ENCODE data around the gene DEGS2. TPM values are rescaled to one million over a fixed set of nuclear protein-coding genes. Genes with fewer than 3 reads are reported as not detected.

DEGS2 gene
- total and polyA plus RNA-seq, 2 experiments from 2014 or later = 1.4 TPM; not detected in 1

GRCh38 chr14:100200311-100200710 is 40.9 kb upstream of the DEGS2 start:
- H3K4me3 ChIP-seq = no peak overlapping the region
- no peak for DNase-seq
- TF ChIP-seq EZH2 (IDR thresholded peaks at IDR 0.05; ENCODE audit: insufficient read depth, poor library complexity, severe bottlenecking) (no peak), EZH2phosphoT487 (IDR thresholded peaks at IDR 0.05; ENCODE audit: insufficient read depth, low read depth) (no peak)
- no peaks in the 10 kb centered on the region for H4K20me1 ChIP-seq (ENCODE audit: insufficient read depth)
- no peaks in the 10 kb centered on the region for H3K27me3 ChIP-seq (replicated peaks; ENCODE audit: insufficient read depth)
- H3K27ac ChIP-seq = no peak overlapping the region
- no peaks in the 10 kb centered on the region for H3K9me2 ChIP-seq (ENCODE audit: insufficient read depth)
- 81 to 88% methylated on average over 3 of the region's 3 CpGs for WGBS, 2 experiments (ENCODE audit: low coverage in 1 of 2, low lambda C conversion rate in 2 of 2, missing lambda C conversion rate in 2 of 2)
- in situ Hi-C loops (cut with MboI) = no loop called here
- H3F3A ChIP-seq (ENCODE audit: insufficient read depth) = no peaks in the 10 kb centered on the region
- peaks cover 10% of the 10 kb centered on the region for H3K4me1 ChIP-seq (ENCODE audit: insufficient read depth)
- H2AFZ ChIP-seq = no peak overlapping the region
- H3K79me2 ChIP-seq (ENCODE audit: insufficient read depth) = no peaks in the 10 kb centered on the region
- H3K36me3 ChIP-seq (ENCODE audit: low read depth) = no peaks in the 10 kb centered on the region
- no peak overlapping the region for H3K4me2 ChIP-seq (ENCODE audit: unreplicated experiment)
- no peaks in the 10 kb centered on the region for H3K9me3 ChIP-seq (ENCODE audit: low read depth)
- H3K9ac ChIP-seq = no peak overlapping the region

- Histone ChIP-seq H3F3A (ENCODE audit: insufficient read depth) (no peaks in the 10 kb centered on the region), H2AFZ (no peak overlapping the region), H4K20me1 (ENCODE audit: insufficient read depth) (no peaks in the 10 kb centered on the region), H3K9ac (no peak overlapping the region), H3K27ac (no peak overlapping the region), H3K36me3 (ENCODE audit: low read depth) (no peaks in the 10 kb centered on the region), H3K9me3 (ENCODE audit: low read depth) (no peaks in the 10 kb centered on the region), H3K4me3 (no peak overlapping the region), H3K4me2 (ENCODE audit: unreplicated experiment) (no peak overlapping the region), H3K79me2 (ENCODE audit: insufficient read depth) (no peaks in the 10 kb centered on the region), H3K9me2 (ENCODE audit: insufficient read depth) (no peaks in the 10 kb centered on the region), H3K27me3 (replicated peaks; ENCODE audit: insufficient read depth) (no peaks in the 10 kb centered on the region), H3K4me1 (ENCODE audit: insufficient read depth) (peaks cover 5% of the 10 kb centered on the region)
- in situ Hi-C loops (cut with MboI) = no loop called here
- 75 to 78% methylated on average over 8 of the region's 8 CpGs for WGBS, 2 experiments (ENCODE audit: low coverage in 1 of 2, low lambda C conversion rate in 2 of 2, missing lambda C conversion rate in 2 of 2)
- DNase-seq = no peak
- TF ChIP-seq EZH2phosphoT487 (IDR thresholded peaks at IDR 0.05; ENCODE audit: insufficient read depth, low read depth) (no peak), EZH2 (IDR thresholded peaks at IDR 0.05; ENCODE audit: insufficient read depth, poor library complexity, severe bottlenecking) (no peak)
Measured at GRCh38 chr14:100199240-100199860, 39.9 kb upstream of the DEGS2 start.

GRCh38 chr14:100193417-100194357 is 34.2 kb upstream of the DEGS2 start:
- H3K9me3 ChIP-seq (ENCODE audit: low read depth) = no peaks in the 10 kb centered on the region
- 65 to 68% methylated on average over 11 to 12 of the region's 12 CpGs for WGBS, 2 experiments (ENCODE audit: low coverage in 1 of 2, low lambda C conversion rate in 2 of 2, missing lambda C conversion rate in 2 of 2)
- H3K9me2 ChIP-seq (ENCODE audit: insufficient read depth) = no peaks in the 10 kb centered on the region
- peak overlapping the region; percentile 54 for H3K4me2 ChIP-seq (ENCODE audit: unreplicated experiment)
- no peaks in the 10 kb centered on the region for H3K79me2 ChIP-seq (ENCODE audit: insufficient read depth)
- H2AFZ ChIP-seq = peak overlapping the region; percentile 99
- H3K27me3 ChIP-seq (replicated peaks; ENCODE audit: insufficient read depth) = no peaks in the 10 kb centered on the region
- H3K27ac ChIP-seq = 0 out of 2 replicates have a peak overlapping the region, but pooled peaks have one; percentile 6
- peaks cover 4% of the 10 kb centered on the region; the same call in 1 of the 2 replicates for H3F3A ChIP-seq (ENCODE audit: insufficient read depth)
- H3K4me1 ChIP-seq (ENCODE audit: insufficient read depth) = peaks cover 6% of the 10 kb centered on the region; the same call in 1 of the 2 replicates
- H3K36me3 ChIP-seq (ENCODE audit: low read depth) = no peaks in the 10 kb centered on the region
- no peaks in the 10 kb centered on the region for H4K20me1 ChIP-seq (ENCODE audit: insufficient read depth)
- no peak for TF ChIP-seq EZH2 (IDR thresholded peaks at IDR 0.05; ENCODE audit: insufficient read depth, poor library complexity, severe bottlenecking)
- no peak for TF ChIP-seq EZH2phosphoT487 (IDR thresholded peaks at IDR 0.05; ENCODE audit: insufficient read depth, low read depth)
- DNase-seq = no peak
- peak overlapping the region; percentile 53 for H3K4me3 ChIP-seq
- in situ Hi-C loops (cut with MboI) = loop anchor here (5.0 kb wide), 1 partner anchor 211 kb away; no protein-coding TSS in a partner anchor
- peak overlapping the region; percentile 88 for H3K9ac ChIP-seq

- in situ Hi-C loops (cut with MboI) = loop anchor here (5.0 kb wide), 1 partner anchor 211 kb away; no protein-coding TSS in a partner anchor
Measured at GRCh38 chr14:100192672-100193416, 33.4 kb upstream of the DEGS2 start.

More at GRCh38 chr14:100192672-100193416, 33.4 kb upstream of the DEGS2 start:
- peaks cover 6% of the 10 kb centered on the region; the same call in 1 of the 2 replicates for H3K4me1 ChIP-seq (ENCODE audit: insufficient read depth)
- 1 to 3% methylated on average over 41 to 46 of the region's 62 CpGs for WGBS, 2 experiments (ENCODE audit: low coverage in 1 of 2, low lambda C conversion rate in 2 of 2, missing lambda C conversion rate in 2 of 2)
- no peaks in the 10 kb centered on the region for H3K27me3 ChIP-seq (replicated peaks; ENCODE audit: insufficient read depth)
- H4K20me1 ChIP-seq (ENCODE audit: insufficient read depth) = no peaks in the 10 kb centered on the region
- peak overlapping the region; percentile 43; the same call in 1 of the 2 replicates for H3K27ac ChIP-seq
- H2AFZ ChIP-seq = peak overlapping the region; percentile 99
- peak overlapping the region; percentile 53 for H3K4me3 ChIP-seq
- no peaks in the 10 kb centered on the region for H3K36me3 ChIP-seq (ENCODE audit: low read depth)
- no peaks in the 10 kb centered on the region for H3K79me2 ChIP-seq (ENCODE audit: insufficient read depth)
- H3K9me3 ChIP-seq (ENCODE audit: low read depth) = no peaks in the 10 kb centered on the region
- H3K9me2 ChIP-seq (ENCODE audit: insufficient read depth) = no peaks in the 10 kb centered on the region
- peak overlapping the region; percentile 88 for H3K9ac ChIP-seq
- peak; percentile 99 for DNase-seq
- TF ChIP-seq EZH2phosphoT487 (IDR thresholded peaks at IDR 0.05; ENCODE audit: insufficient read depth, low read depth) (no peak), EZH2 (IDR thresholded peaks at IDR 0.05; ENCODE audit: insufficient read depth, poor library complexity, severe bottlenecking) (no peak)
- peaks cover 4% of the 10 kb centered on the region; the same call in 1 of the 2 replicates for H3F3A ChIP-seq (ENCODE audit: insufficient read depth)
- peak overlapping the region; percentile 82 for H3K4me2 ChIP-seq (ENCODE audit: unreplicated experiment)
